NCI-H187 treated with DMSO at 0.1 percent for 48 hours (cell line): ENCODE results near the gene PLEKHA7.

ENCODE experiments used
- DNase-seq: peaks from one replicate; lab custom pipeline; 2025; lab: John Stamatoyannopoulos, UW

The PLEKHA7 gene

DNA sequence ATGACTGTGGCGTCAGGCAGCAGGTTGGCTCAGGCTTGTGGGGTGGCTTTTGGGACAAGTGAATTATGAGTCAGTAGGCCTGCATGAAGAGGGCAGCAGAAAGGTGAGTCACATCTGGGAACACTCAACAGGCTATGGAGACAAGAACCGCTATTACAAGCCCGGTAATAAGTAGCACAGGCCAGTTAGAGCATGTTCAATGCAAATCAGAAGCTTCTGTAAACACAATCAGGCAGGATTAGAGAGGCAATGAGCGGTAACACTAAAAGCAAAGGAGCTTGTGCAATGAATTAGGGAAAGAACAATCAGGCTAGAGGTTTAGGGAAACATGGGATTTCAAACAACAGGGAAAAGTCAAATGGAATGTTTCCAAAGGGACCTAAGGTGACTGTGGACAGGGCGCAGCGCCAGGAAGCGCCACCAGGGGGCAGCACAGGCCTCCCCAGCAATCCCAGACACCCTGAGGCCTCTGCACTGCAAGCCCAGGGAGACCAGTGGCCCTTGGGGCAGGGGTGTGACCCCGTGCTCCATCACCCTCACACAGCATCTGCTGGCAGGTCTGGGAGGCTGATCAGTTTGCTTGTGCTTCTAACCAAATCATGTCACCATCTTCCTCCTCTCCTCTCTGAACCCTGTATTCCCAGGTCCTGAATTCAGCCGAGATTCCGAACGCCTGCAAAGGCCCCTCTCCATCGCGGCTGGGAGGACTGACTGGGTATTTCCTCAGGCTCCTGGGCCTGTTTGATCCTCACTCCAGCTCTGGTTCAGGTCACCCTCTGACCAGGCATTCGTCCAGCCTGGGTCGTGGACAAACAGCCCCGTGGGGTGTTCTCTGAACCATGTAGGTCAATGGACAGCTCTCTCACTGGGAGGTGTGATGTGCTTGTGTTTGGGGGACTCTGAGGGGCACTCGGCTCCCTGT, 225.8 kb downstream of the PLEKHA7 start:
- DNase-seq: no peak

DNA sequence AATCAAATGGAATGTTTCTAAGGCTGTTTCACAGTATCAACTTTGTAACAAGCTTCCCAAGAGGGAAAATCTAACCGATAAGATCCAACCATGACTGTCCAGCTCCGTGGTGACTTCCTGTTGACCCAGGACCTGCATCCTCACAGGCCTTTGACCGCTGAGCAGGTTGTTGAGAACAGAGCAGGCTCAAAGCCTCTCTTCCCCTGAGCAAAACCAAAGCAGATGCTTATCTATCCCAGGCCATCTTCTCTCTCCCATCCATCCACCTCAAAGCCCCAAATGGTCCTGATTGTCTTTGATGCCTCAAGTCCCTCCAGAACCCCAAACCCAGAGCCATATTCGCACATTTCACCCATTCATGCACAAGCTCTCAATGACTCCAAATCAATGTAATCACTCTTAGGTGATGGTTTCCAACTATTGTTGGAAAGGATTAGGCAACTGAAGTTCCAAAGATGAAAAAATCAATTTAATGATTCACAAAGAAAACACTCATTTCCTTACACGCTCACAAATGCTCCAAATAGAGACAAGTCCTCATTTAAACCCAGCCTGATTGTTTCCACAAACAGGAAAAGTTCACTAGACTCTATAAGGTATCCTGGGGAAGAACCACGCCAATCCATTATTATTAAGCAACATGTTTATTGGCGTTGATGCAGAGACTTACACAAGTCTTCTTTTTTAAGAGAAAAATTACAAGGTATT, 227.0 kb downstream of the PLEKHA7 start:
- DNase-seq: no peak

DNA sequence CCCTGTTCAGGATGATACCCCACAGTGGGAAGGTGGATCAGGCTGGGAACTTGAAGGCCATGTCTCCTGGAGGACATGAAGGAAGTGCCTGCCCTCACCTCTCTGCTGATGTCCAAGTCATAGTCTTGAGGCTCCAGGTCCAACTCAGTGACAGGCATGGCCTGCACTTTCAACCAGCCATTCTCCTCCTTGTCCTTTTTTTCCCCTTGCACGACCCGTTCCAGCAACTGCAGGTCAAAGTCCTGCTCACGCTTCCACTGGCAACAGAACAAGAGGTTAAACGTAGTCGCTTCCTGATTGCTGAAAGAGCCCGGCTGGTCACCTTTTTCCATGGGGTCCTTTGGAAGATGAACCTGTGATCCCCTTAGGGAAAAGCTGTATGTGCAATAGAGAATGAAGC, 228.1 kb downstream of the PLEKHA7 start:
- DNase-seq: no peak

DNA sequence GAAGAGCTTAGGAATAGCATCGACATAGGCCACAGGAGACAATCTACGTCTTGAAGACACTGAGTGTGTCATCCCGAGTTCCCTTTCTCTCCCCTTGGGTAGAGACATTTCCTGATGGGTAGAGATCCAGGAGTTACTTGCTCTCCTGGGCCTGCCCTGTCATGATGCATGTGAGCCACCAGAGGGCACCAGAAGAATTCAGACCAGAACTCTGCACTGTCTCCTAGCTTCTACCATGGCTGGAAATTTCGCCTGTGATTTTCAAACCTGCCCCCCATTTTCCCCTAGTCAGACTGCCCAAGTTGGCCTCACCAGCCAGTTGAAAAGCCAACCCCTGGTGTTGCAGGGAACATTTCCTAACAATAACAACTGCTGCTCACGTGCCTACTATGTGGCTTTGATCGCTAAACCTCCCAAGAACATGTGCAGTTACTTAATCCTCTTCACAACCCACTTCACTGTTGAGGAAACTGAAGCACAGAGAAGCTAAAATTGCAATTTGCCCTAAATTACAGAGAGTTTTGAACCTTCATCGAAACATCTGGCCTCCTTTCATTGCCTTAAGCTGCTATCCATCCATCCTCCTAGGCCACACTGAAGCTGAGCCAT, 228.6 kb downstream of the PLEKHA7 start:
- DNase-seq: no peak

DNA sequence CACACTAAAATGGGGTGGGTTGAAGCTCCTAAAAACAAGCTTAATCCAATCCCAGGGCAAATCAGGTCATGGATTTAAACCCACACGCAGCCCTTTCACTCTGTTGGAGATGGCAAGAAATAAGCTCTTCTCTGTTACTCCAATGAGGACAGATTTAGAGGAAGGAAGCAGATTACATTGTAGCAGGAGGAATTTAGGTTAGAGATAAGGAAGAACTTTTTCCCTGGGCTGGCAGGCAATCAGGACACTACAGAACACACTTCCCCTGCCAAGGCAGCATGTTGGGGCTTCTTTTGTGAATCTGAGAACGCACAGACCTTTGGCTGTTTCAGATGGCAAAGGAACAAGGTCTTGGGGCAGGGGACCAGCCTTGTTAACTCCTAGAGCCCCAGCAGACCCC, 229.5 kb downstream of the PLEKHA7 start:
- DNase-seq: no peak

DNA sequence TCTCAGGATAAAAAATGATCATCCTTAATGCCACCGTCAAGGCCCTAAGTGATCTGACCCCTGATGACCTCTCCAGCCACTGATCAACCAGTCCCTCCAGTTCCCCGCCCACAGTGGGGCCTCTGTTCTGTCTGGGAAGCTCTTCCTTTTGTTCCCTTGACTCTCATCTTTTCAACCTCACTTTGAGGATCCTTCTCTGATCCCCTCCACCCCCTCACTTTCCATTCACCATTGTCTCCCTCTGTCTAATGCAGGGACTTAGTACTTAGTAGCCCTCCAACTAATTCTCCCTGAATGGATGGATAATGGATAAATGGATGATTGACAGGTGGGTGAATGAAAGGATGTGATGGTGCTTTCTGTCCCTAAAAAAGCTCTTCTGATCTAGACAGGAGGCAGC, 230.1 kb downstream of the PLEKHA7 start:
- no peak for DNase-seq

DNA sequence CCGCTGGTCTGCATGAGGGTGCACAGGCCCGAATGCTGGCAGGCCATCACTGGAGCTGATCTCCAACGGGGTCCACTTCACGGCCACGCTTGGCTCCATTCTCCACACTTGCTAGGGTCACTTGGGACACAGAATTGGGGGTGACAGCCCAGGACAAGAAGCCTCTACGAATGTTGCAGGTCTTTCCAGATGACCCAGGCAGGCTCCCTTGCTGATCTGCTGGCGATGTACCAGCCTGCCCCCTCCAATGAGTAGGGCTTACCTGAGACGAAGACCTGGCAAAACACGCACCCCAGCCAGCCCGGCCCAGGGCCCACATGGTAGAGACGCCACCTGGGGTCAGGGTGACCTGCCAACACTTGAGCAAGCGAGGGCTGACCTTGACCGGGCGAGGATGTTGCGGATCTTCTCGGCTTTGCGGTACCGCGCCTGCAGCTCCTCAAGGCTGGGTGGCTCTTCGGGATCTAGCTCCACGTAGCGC, 230.9 kb downstream of the PLEKHA7 start:
- no peak for DNase-seq

DNA sequence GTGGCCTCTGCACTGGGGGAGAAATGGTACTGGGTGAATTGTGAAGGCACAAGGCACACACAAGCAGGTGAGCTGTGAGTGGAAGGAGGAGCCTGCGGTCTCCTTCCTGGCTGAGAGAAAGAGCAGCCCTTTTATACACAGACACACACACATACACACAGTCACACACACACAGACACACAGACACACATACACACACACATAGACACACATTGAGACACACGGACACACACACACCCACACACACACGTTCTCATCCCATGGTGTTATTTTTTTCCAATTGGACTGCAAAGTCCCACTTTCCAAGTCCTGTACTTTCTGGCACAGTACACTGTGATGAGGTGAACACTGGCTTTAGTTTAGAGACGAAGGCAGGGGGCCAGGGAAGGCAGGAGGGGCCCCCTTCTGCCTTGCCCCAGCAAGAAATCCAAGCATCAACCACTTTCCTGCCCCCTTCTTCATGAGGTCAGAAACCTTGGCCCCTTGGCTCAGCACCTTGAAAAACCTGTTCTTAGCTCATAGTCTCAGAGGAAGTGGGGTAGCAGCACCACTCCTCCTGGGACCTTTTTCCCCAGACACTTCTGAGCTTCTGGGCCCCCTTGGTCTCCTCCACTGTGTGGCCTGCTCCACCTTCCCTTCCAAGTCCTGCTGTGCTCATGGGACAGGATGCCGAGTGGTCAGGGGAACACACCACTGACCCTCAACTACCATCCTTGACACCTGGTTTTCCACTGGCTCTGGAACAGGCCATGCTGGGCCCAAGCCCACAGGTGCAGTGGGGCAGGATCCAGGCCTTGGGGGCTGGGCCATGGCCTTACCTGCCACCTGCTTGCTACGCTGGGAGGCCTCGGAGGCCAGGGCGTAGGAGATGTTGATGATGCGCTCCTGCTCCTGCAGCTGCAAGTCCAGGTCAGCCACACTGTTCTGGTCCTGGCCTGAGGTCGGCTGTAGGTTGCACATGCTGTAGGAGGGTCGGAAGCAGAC, 232.0 kb downstream of the PLEKHA7 start:
- no peak for DNase-seq

DNA sequence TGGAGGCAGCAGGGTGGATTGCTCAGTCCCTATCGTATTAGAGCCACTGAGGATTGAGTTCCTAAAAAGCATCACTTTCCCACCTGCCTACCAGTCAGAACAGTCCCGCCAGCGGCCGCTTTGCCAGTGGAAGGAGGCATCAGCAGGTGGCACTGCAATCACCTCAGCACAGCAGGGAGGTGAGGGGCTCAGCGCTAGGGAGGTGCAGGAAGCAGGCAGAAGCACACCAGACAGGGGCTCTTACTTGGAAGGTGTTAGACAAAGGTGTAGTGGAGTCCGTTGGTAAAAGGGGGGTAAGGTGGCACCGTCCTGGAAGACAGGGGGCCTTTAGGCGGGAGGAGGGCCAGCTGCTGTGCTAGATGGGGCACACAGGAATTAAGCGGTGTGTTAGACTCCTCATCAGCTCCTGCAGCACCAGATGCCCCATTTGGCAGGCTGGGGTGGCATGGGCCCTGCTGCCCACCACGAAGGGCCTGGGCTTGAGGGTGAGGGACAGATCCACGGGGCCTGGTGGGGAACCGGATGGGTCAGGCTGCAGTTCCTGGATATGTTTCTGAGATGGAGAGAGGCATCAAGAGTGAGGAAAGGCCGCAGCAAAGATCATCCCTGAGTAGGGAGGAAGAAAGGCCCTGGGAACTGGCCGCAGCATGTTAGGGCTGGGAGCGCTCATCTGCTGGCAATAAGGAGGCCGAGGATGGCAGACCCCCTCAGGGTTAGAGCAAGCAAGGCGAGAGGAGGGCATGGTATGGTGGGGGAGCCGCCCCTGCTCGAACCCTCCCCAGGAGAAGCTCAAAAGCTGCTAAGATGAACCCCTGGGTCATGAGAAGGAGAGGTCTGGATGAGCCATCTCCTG, 233.3 kb downstream of the PLEKHA7 start:
- DNase-seq: no peak

DNA sequence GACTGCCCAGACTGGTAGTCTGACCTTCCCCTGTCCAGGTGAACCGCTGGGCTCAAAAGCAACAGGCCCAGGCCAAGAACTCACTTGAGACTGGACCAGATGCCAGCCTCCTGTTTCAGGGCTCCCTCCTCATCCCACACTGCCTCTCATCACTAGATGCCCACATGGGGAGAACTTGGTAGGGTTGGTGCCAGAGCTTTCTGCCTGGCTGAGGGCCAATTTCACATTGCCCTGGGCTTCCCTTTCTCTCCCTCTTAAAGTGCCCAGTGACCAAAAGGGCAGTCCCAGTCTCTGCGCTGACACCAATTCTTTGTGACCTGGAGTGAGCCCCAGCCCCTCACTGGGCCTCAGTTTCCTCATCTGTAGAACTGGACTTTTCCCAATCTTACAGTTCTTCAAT, 234.1 kb downstream of the PLEKHA7 start:
- DNase-seq: no peak

DNA sequence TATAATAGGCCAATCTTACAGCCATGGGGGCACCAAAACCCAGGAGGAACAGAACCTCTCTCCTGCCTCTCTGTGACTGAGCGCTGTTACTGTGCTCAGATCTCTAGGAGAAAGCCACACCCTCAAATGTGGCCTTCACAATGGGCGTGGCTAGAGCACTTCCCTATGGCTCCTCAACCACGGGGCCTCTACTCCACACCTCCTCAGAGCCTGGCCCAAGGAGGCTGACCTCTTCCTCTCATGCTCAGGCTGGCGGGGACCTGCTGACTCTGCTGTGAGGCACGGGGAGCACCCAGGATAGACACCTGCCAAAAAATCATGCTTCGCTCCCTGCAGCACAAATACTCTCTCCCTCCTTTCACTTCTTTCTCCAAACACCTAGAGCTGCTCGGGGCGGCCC, 234.8 kb downstream of the PLEKHA7 start:
- DNase-seq: no peak

DNA sequence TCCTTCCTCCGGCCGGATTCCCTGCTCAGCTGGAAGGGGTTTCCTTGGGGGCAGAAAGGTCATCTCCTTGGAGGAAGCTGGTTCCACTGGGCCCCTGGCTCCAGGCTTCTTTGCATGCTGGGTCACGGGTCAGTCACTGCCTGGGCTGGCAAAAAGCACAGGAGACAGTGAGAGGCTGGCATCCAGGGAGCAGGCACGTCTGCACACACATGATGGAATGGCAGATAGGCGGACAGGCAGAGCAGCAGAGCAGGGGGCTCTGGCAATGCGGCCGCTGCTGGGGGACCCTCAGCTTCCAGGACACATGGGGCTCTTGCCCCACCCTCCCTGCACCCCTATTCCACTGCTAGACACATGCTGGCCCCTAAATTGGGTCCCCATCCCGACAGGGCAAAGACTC, 235.3 kb downstream of the PLEKHA7 start:
- DNase-seq: no peak

DNA sequence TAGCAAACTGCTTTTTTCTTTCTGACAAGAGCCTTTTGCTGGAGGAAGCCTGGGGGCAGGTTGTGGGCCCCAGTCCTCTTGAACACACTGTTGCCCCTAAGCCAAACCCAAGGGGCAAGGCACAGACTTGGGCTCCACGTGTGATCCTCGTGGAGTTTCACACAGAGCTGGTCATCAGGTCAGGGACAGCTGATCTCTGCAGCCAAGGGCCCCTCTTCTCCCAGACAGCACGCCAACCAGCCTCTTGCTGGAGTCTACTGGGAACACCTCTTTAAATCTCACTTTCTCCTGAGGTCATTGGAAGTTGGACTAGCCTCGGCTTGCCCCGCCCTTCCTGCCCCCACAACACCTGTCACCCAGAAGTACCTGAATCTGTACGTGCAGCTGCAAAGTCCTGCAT, 235.9 kb downstream of the PLEKHA7 start:
- DNase-seq: no peak

DNA sequence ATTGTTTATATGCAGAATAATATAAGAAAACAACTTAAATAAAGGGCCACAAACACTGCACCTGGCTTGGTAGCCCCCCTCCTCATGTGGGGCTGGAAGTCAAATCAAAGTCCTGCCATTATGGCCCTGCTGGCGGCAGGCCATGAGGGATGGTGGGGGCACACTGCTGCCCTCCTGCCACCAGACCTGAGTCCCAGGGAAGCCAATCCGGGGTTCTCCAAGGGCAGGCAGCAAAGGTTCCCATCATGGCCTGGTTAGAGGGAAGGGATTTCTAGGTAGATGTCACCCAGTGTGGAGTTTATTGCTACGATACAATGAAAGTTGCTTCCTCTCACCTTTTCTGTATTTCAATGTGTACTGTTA, 236.6 kb downstream of the PLEKHA7 start:
- DNase-seq: no peak

DNA sequence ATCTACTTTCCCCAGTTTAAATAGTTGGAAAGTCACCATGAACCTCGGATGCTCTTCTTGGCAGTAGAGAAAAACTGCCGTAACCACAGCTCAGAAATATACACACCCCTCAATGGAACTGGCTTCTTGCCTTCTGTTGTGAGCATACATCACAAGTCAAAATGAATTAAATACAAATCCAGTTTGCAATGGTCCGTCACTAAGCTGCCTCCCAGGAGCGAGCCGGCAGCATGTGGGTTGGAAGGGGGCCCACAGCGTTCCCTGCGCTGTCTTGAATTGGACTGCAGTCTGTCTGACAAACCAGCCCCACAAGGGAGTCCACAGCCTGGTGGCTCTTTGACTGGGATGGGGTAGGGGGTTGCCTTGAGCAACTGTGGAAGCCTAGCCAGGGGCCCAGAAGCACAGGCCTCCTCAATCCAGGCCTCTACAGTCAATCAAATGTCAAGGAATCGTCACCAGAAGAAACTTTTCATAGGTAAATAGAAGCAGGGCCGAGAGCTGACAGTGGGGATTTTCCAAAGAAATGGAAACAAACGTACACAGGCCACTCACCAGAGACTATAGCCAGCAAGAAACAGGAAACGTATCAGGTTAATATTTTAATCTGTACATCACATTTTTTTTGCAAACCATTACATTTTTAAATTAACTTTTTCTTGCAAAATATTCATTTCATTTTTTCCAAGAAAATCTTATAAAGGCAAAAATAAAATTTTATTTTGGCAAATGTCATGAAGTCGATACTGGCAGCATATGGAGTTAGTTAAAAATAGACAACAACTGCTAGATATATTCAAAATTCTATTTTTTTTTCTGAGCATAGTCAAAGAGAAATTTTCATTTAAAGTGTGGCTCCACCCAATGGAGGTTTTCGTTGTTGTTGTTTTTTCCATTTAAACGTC, 237.3 kb downstream of the PLEKHA7 start:
- peak; percentile 34 for DNase-seq

DNA sequence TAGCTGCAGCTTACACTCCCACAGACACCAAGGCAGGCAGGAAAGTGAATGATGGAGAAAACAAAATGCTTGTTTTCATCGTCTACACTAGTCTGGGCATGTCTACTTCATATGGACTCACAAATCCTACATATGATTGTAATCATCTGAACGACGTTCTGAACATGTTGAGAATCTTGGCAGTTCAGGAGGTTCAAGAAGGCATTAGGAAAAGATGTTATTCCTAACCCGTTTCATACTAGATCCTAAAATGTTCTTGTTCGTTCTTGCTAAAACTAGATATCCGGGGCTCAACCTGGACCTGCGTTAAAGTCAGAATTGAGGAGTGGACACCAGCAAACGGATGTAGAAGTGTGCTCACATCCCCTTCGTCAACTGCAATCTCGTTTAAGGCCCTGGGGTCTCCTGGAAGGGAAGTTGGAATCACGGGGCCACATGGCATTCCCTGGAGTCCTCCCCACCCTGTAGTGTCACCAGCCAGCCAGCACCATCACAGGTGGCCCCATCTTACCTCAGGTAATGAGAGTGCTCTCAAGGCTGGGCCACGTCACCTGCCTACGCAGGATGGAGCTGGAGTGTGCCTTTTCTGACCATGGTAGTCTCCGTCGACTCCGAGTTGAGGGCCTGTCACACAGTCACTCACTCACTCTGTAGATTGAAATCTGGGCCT, 238.5 kb downstream of the PLEKHA7 start:
- no peak for DNase-seq

DNA sequence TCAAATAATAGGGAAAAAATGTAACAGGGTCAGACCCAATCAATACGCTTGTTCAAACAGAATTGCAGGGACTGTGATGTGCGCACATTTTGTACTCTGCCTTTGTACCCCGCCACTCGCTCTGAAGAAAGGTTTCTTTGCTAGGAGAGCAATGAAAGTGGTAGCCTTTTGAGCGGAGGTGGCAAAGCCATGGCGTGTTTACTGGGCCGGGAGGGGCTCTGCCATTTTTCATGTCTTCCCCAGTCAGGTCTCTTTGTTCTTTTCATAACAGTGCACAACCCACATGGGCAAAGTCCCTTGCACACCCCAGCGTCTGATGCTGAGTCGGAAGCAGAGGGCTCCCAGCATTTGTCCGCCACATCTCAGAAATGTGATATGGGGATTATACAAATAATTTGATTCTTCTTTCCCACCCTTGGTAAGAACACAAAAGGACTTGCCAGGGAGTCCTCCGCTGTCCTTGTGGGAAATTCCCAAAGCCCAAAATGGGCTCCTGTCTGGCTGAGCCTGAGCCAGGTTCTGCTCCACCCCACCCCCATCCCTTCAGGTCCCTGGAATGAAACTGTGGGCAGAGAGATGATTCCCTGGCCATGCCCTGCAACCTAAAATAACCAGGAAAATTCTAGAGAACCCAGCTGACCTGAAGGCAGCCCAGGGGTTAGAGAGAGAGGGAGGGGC, 239.1 kb downstream of the PLEKHA7 start:
- DNase-seq: no peak
